Calu3 (cell line): ENCODE data around the gene CCDC141. TPM values are rescaled to one million over a fixed set of nuclear protein-coding genes. Genes with fewer than 3 reads are reported as not detected.
"Not testable (repeated sequence)": the region's sequence is repeated elsewhere in the genome, so short reads cannot be mapped to it uniquely, and the experiment has no call there.

ENCODE experiments used
- BruUV-seq: library from RNA; stranded (reverse); fragments of 400-500 nt; replicated peaks from 2 replicates; lab custom pipeline; 2021; lab: Mats Ljungman, UMichigan
- CTCF ChIA-PET: fragments of 300-600 bp; sonication (Branson Sonifier 250); formaldehyde crosslinking; loops from one replicate; lab custom pipeline; 2022; ENCODE audit warnings: antibody characterized with exemption; lab: Charles Lee
- DNase-seq: peaks from one replicate; pipeline ENCODE4 v3.0.0; 2022
- H3K27ac Mint-ChIP-seq: one replicate; pipeline ENCODE4 v1.8.0; 2022; ENCODE audit warnings: mixed read lengths; ENCODE audit not compliant: unreplicated experiment
- H3K27me3 Mint-ChIP-seq: one replicate; pipeline ENCODE4 v1.8.0; 2022; ENCODE audit warnings: mixed read lengths; ENCODE audit not compliant: unreplicated experiment
- H3K36me3 Mint-ChIP-seq: one replicate; pipeline ENCODE4 v1.8.0; 2022; ENCODE audit warnings: mild to moderate bottlenecking, moderate library complexity, mixed read lengths; ENCODE audit not compliant: insufficient read depth, unreplicated experiment
- H3K4me1 Mint-ChIP-seq: one replicate; pipeline ENCODE4 v1.8.0; 2022; ENCODE audit warnings: mild to moderate bottlenecking, low read depth, mixed read lengths; ENCODE audit not compliant: unreplicated experiment
- H3K4me3 Mint-ChIP-seq: one replicate; pipeline ENCODE4 v1.8.0; 2022; ENCODE audit warnings: mild to moderate bottlenecking, low read depth, moderate library complexity, mixed read lengths; ENCODE audit not compliant: unreplicated experiment
- H3K9me3 Mint-ChIP-seq: one replicate; pipeline ENCODE4 v1.8.0; 2022; ENCODE audit warnings: low read depth, mixed read lengths; ENCODE audit not compliant: unreplicated experiment
- CTCF ChIP-seq: fragments of 200-600 bp; IDR thresholded peaks from one replicate; pipeline ENCODE4 v1.8.0; 2022; ENCODE audit warnings: antibody characterized with exemption; ENCODE audit not compliant: unreplicated experiment
- intact Hi-C: fragments of 100-400 bp; cut with micrococcal nuclease; formaldehyde crosslinking; loops from one replicate; pipeline ENCODE4 v1.10.0; 2022; ENCODE audit not compliant: unreplicated experiment
- total RNA-seq: library from RNA; stranded (reverse); gene quantifications from 2 replicates; pipeline ENCODE4 v1.2.3, GENCODE V29; 2022

The CCDC141 gene
- total RNA-seq, 1 experiment from 2014 or later = 0.07 TPM

GRCh38 chr2:178997067-178997466, 52.9 kb downstream of the CCDC141 start:
- H3K4me3 Mint-ChIP-seq = no peak overlapping the region
- no peaks in the 10 kb centered on the region for H3K4me1 Mint-ChIP-seq
- no peaks in the 10 kb centered on the region for H3K27me3 Mint-ChIP-seq
- DNase-seq = no peak
- H3K36me3 Mint-ChIP-seq = no peaks in the 10 kb centered on the region
- intact Hi-C loops = no loop called here
- CTCF ChIA-PET = no interaction called here
- no peak for TF ChIP-seq CTCF
- H3K27ac Mint-ChIP-seq = no peak overlapping the region
- no TSS peak for BruUV-seq
- H3K9me3 Mint-ChIP-seq = peaks cover 3% of the 10 kb centered on the region

- TF ChIP-seq CTCF = no peak
- Mint-ChIP-seq H3K27me3 (no peaks in the 10 kb centered on the region), H3K9me3 (peaks cover 3% of the 10 kb centered on the region), H3K4me1 (no peaks in the 10 kb centered on the region), H3K36me3 (no peaks in the 10 kb centered on the region), H3K4me3 (no peak overlapping the region), H3K27ac (no peak overlapping the region)
- CTCF ChIA-PET = no interaction called here
- no peak for DNase-seq
- BruUV-seq = no TSS peak
- intact Hi-C loops = no loop called here
Observed at GRCh38 chr2:178994264-178994663, 55.7 kb downstream of the CCDC141 start.

- Mint-ChIP-seq H3K27ac (no peak overlapping the region), H3K4me3 (no peak overlapping the region), H3K4me1 (no peaks in the 10 kb centered on the region), H3K9me3 (peaks cover 3% of the 10 kb centered on the region), H3K36me3 (no peaks in the 10 kb centered on the region), H3K27me3 (no peaks in the 10 kb centered on the region)
- no peak for DNase-seq
- TF ChIP-seq CTCF = no peak
- intact Hi-C loops = no loop called here
- CTCF ChIA-PET = no interaction called here
- no TSS peak for BruUV-seq
Observed at GRCh38 chr2:178993788-178994187, 56.1 kb downstream of the CCDC141 start.

- intact Hi-C loops, H3K4me3 Mint-ChIP-seq, DNase-seq, H3K27ac Mint-ChIP-seq, BruUV-seq, H3K4me1 Mint-ChIP-seq, CTCF ChIA-PET, H3K36me3 Mint-ChIP-seq, H3K9me3 Mint-ChIP-seq, H3K27me3 Mint-ChIP-seq: not testable (repeated sequence)
Observed at GRCh38 chr2:178992719-178993118, 57.2 kb downstream of the CCDC141 start.

GRCh38 chr2:178990533-178991241, 59.2 kb downstream of the CCDC141 start:
- no peaks in the 10 kb centered on the region for H3K4me1 Mint-ChIP-seq
- TF ChIP-seq CTCF = no peak
- no peaks in the 10 kb centered on the region for H3K27me3 Mint-ChIP-seq
- H3K9me3 Mint-ChIP-seq = peaks cover 3% of the 10 kb centered on the region
- no TSS peak for BruUV-seq
- H3K4me3 Mint-ChIP-seq = no peak overlapping the region
- DNase-seq = no peak
- no peak overlapping the region for H3K27ac Mint-ChIP-seq
- CTCF ChIA-PET = no interaction called here
- intact Hi-C loops = no loop called here
- no peaks in the 10 kb centered on the region for H3K36me3 Mint-ChIP-seq

- intact Hi-C loops, H3K4me1 Mint-ChIP-seq, H3K9me3 Mint-ChIP-seq, H3K4me3 Mint-ChIP-seq, H3K27me3 Mint-ChIP-seq, DNase-seq, BruUV-seq, H3K27ac Mint-ChIP-seq, H3K36me3 Mint-ChIP-seq, CTCF ChIA-PET: not testable (repeated sequence)
Observed at GRCh38 chr2:178989424-178989823, 60.5 kb downstream of the CCDC141 start.

- H3K9me3 Mint-ChIP-seq, H3K27ac Mint-ChIP-seq, DNase-seq, CTCF ChIA-PET, H3K36me3 Mint-ChIP-seq, intact Hi-C loops, H3K27me3 Mint-ChIP-seq, BruUV-seq, H3K4me1 Mint-ChIP-seq, H3K4me3 Mint-ChIP-seq: not testable (repeated sequence)
Observed at GRCh38 chr2:178982652-178983051, 67.3 kb downstream of the CCDC141 start.
